ENCODE data around the gene TMEM163.

DNA sequence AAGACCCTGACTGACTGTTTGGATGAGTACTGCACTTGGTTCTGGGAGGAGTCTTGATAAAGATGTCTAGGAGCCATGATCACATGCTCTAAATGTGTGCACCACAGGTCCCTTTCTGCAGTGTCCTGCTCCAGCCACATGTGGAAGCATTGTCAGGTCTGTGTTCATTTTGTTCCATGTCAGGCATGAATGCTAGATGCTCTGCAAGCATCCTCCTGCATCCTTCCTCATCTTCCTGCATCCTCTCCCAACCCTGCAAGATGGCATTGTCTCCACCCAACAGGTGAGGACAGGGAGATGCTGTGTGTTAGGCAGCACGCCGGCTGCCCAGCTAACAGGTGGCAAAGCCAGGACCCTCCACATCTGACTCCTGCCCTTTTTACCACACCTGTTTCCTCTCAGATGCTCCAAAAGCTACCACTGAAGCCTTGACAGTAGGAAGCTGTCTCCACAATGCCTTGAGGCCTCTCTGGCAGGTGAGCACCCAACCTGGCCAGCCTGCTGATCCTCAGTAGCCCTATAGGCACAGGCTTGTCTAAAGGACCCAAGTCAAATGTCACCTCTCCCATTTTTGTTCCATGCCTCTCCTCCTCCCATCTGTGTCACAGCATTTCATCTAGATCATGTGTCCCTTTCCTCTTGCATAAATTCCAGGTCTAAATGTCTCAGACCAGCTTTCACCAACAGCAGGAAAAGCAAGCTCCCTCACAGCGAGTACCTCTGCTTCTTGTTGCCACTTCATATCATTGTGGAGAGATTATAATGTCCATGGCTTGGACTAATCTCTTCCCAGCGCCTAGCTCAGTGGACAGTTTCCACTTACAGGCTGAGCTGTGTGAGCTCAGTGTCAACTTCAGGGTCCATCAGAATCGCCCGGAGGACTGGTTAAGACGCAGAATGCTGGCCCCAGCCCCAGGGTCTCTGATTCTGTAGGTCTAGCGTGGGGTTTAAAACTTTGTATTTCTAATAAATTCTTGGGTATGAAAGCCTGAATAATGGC is 55.0 kb downstream of the TMEM163 start:
- TF ChIP-seq POLR2A (IDR thresholded peaks at IDR 0.05), result no peak
- TF ChIP-seq, protein P1, sequence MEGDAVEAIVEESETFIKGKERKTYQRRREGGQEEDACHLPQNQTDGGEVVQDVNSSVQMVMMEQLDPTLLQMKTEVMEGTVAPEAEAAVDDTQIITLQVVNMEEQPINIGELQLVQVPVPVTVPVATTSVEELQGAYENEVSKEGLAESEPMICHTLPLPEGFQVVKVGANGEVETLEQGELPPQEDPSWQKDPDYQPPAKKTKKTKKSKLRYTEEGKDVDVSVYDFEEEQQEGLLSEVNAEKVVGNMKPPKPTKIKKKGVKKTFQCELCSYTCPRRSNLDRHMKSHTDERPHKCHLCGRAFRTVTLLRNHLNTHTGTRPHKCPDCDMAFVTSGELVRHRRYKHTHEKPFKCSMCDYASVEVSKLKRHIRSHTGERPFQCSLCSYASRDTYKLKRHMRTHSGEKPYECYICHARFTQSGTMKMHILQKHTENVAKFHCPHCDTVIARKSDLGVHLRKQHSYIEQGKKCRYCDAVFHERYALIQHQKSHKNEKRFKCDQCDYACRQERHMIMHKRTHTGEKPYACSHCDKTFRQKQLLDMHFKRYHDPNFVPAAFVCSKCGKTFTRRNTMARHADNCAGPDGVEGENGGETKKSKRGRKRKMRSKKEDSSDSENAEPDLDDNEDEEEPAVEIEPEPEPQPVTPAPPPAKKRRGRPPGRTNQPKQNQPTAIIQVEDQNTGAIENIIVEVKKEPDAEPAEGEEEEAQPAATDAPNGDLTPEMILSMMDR (IDR thresholded peaks at IDR 0.05), result no peak
